ENCODE data around the gene SMIM35. TPM values are rescaled to one million over a fixed set of nuclear protein-coding genes. Genes with fewer than 3 reads are reported as not detected.
A peak's percentile ranks its signal among the peaks of the same experiment; 100 is the strongest.

SMIM35 gene
- total RNA-seq, 4 donors from 2014 or later, result 0.47 TPM; not detected in 3

DNA sequence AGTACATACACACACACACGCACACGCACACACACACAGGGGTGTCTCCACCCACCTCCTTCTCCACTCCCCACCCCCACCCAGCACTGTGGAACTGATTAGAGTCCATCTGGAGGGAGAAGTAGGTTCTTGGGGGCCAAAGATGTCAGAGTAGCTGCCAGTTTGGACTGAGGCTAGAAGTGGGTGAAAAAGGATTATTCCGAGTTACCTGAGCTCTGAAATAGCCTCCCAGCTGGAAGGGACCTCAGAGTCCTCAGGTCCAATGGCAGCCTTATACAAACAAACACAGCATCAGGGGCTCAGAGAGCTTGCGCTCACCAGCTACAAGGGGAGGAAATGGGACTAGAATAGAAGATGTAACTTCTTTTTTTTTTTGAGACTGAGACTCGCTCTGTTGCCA lies 79.7 kb downstream of the SMIM35 start:
- ATAC-seq (ENCODE audit: low FRiP score), result no peak
- DNase-seq (ENCODE audit: low spot score), result no peak
- TF ChIP-seq, protein P1, sequence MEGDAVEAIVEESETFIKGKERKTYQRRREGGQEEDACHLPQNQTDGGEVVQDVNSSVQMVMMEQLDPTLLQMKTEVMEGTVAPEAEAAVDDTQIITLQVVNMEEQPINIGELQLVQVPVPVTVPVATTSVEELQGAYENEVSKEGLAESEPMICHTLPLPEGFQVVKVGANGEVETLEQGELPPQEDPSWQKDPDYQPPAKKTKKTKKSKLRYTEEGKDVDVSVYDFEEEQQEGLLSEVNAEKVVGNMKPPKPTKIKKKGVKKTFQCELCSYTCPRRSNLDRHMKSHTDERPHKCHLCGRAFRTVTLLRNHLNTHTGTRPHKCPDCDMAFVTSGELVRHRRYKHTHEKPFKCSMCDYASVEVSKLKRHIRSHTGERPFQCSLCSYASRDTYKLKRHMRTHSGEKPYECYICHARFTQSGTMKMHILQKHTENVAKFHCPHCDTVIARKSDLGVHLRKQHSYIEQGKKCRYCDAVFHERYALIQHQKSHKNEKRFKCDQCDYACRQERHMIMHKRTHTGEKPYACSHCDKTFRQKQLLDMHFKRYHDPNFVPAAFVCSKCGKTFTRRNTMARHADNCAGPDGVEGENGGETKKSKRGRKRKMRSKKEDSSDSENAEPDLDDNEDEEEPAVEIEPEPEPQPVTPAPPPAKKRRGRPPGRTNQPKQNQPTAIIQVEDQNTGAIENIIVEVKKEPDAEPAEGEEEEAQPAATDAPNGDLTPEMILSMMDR (IDR thresholded peaks at IDR 0.05), result no peak

GRCh38 chr11:118006153-118006534 lies 80.6 kb downstream of the SMIM35 start:
- DNase-seq (ENCODE audit: low spot score) (no peak), ATAC-seq (ENCODE audit: low FRiP score) (no peak)

GRCh38 chr11:118005224-118006152 lies 81.3 kb downstream of the SMIM35 start:
- ATAC-seq (ENCODE audit: low FRiP score), result no peak
- DNase-seq (ENCODE audit: low spot score), result no peak
- TF ChIP-seq, protein P1 (IDR thresholded peaks at IDR 0.05), result no peak

More at GRCh38 chr11:118006153-118006534, 80.6 kb downstream of the SMIM35 start:
- TF ChIP-seq, protein P1 (IDR thresholded peaks at IDR 0.05), result no peak

- no peak for ATAC-seq (ENCODE audit: low FRiP score)
- no peak for DNase-seq (ENCODE audit: low spot score)
- TF ChIP-seq, protein P1 (IDR thresholded peaks at IDR 0.05), result no peak
Observed at GRCh38 chr11:118004543-118005223, 82.1 kb downstream of the SMIM35 start.

GRCh38 chr11:118003456-118003855 lies 83.3 kb downstream of the SMIM35 start:
- TF ChIP-seq, protein P1 (IDR thresholded peaks at IDR 0.05), result no peak
- no peak for ATAC-seq (ENCODE audit: low FRiP score)
- DNase-seq (ENCODE audit: low spot score), result no peak

DNA sequence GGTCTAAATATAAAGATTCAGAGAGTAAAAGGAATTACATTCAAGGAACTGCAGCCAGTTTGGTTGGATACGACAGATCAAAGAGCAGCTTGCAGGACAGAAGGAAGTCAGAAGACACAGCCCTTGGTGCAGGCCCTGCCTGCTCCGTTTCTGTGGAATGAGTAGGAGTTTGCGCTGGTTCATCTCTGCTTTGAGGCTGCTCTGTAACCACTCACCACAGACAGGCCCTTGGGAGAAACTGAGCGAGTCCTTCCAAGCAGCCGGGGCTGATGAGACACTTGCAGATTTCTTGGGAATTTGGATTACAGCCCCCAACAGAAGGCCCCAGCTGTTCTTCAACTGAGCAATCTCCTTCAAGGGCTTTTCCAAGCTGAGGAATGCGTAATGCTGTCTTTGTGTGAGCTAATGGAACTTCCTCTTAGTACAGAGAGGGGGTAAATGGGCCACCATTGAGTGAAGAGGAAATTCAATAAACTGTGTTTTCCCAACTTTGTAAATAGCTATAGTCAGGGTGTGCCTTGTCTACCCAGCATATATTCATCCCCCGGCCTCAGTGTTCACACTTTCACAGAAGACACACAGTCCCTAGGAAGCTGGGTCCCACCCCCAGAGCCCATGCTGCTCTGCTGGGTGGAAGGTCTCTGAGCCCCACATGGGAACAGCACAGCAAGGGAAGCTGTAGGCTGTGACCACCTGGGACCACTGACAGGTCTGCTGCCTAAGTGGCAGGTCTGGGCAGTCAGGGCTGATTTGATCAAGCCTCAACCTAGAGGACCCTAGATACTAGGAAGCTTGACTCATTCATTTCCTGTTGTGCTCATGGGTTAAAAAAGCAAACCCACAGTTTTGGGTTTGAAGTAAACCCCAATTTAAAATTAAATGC lies 84.0 kb downstream of the SMIM35 start:
- peak; percentile 59 for ATAC-seq (ENCODE audit: low FRiP score)
- no peak for DNase-seq (ENCODE audit: low spot score)
- TF ChIP-seq, protein P1 (IDR thresholded peaks at IDR 0.05), result no peak

All from omental fat pad (tissue), 4 donors.